ENCODE data around the gene C9orf152.
A peak's percentile ranks its signal among the peaks of the same experiment; 100 is the strongest.

Gene C9orf152

GRCh38 chr9:110192531-110193261 is 15.3 kb downstream of the C9orf152 start:
- Histone ChIP-seq H3K9me3 (ENCODE audit: insufficient read depth, low read depth, low read length) (no peaks in the 10 kb centered on the region), H2AFZ (ENCODE audit: low read length) (peak overlapping the region; percentile 76), H3K4me3 (ENCODE audit: low read length, poor library complexity, severe bottlenecking) (no peak overlapping the region), H3K4me2 (ENCODE audit: low read depth, low read length, poor library complexity, severe bottlenecking) (no peak overlapping the region), H3K27me3 (ENCODE audit: insufficient read depth, low read length, poor library complexity, severe bottlenecking) (no peaks in the 10 kb centered on the region), H3K36me3 (ENCODE audit: insufficient read depth, low read length) (no peaks in the 10 kb centered on the region), H3K9me2 (replicated peaks; ENCODE audit: low read depth, low read length) (no peaks in the 10 kb centered on the region), H3F3A (ENCODE audit: low read depth) (no peaks in the 10 kb centered on the region), H3K79me2 (ENCODE audit: insufficient read depth, low read length) (no peaks in the 10 kb centered on the region), H4K20me1 (ENCODE audit: insufficient read depth, low read length, poor library complexity, severe bottlenecking) (no peaks in the 10 kb centered on the region), H3K4me1 (ENCODE audit: insufficient read depth, low read length, poor library complexity, severe bottlenecking) (no peaks in the 10 kb centered on the region), H3K9ac (ENCODE audit: low read depth, low read length, poor library complexity, severe bottlenecking) (no peak overlapping the region)
- TF ChIP-seq EZH2phosphoT487 (IDR thresholded peaks at IDR 0.05; ENCODE audit: borderline replicate concordance) (no peak), CTCF (conservative IDR thresholded peaks at IDR 0.05; ENCODE audit: low read length) (no peak)

GRCh38 chr9:110191615-110192014 is 16.3 kb downstream of the C9orf152 start:
- H4K20me1 ChIP-seq (ENCODE audit: insufficient read depth, low read length, poor library complexity, severe bottlenecking), result no peaks in the 10 kb centered on the region
- H3K9me3 ChIP-seq (ENCODE audit: insufficient read depth, low read depth, low read length), result no peaks in the 10 kb centered on the region
- no peaks in the 10 kb centered on the region for H3K9me2 ChIP-seq (replicated peaks; ENCODE audit: low read depth, low read length)
- H3K4me2 ChIP-seq (ENCODE audit: low read depth, low read length, poor library complexity, severe bottlenecking), result no peak overlapping the region
- no peaks in the 10 kb centered on the region for H3K27me3 ChIP-seq (ENCODE audit: insufficient read depth, low read length, poor library complexity, severe bottlenecking)
- H2AFZ ChIP-seq (ENCODE audit: low read length), result no peak overlapping the region
- no peak overlapping the region for H3K9ac ChIP-seq (ENCODE audit: low read depth, low read length, poor library complexity, severe bottlenecking)
- no peaks in the 10 kb centered on the region for H3K4me1 ChIP-seq (ENCODE audit: insufficient read depth, low read length, poor library complexity, severe bottlenecking)
- no peaks in the 10 kb centered on the region for H3F3A ChIP-seq (ENCODE audit: low read depth)
- H3K4me3 ChIP-seq (ENCODE audit: low read length, poor library complexity, severe bottlenecking), result no peak overlapping the region
- no peak for TF ChIP-seq CTCF (conservative IDR thresholded peaks at IDR 0.05; ENCODE audit: low read length)
- TF ChIP-seq EZH2phosphoT487 (IDR thresholded peaks at IDR 0.05; ENCODE audit: borderline replicate concordance), result no peak
- H3K36me3 ChIP-seq (ENCODE audit: insufficient read depth, low read length), result no peaks in the 10 kb centered on the region
- no peaks in the 10 kb centered on the region for H3K79me2 ChIP-seq (ENCODE audit: insufficient read depth, low read length)

- no peaks in the 10 kb centered on the region for H3K79me2 ChIP-seq (ENCODE audit: insufficient read depth, low read length)
- no peaks in the 10 kb centered on the region for H3K9me3 ChIP-seq (ENCODE audit: insufficient read depth, low read depth, low read length)
- no peak overlapping the region for H3K9ac ChIP-seq (ENCODE audit: low read depth, low read length, poor library complexity, severe bottlenecking)
- no peak overlapping the region for H3K4me2 ChIP-seq (ENCODE audit: low read depth, low read length, poor library complexity, severe bottlenecking)
- no peak overlapping the region for H3K4me3 ChIP-seq (ENCODE audit: low read length, poor library complexity, severe bottlenecking)
- H3K4me1 ChIP-seq (ENCODE audit: insufficient read depth, low read length, poor library complexity, severe bottlenecking), result no peaks in the 10 kb centered on the region
- no peak for TF ChIP-seq CTCF (conservative IDR thresholded peaks at IDR 0.05; ENCODE audit: low read length)
- TF ChIP-seq EZH2phosphoT487 (IDR thresholded peaks at IDR 0.05; ENCODE audit: borderline replicate concordance), result no peak
- H2AFZ ChIP-seq (ENCODE audit: low read length), result no peak overlapping the region
- H3K9me2 ChIP-seq (replicated peaks; ENCODE audit: low read depth, low read length), result no peaks in the 10 kb centered on the region
- no peaks in the 10 kb centered on the region for H3F3A ChIP-seq (ENCODE audit: low read depth)
- no peaks in the 10 kb centered on the region for H3K36me3 ChIP-seq (ENCODE audit: insufficient read depth, low read length)
- H3K27me3 ChIP-seq (ENCODE audit: insufficient read depth, low read length, poor library complexity, severe bottlenecking), result no peaks in the 10 kb centered on the region
- H4K20me1 ChIP-seq (ENCODE audit: insufficient read depth, low read length, poor library complexity, severe bottlenecking), result no peaks in the 10 kb centered on the region
Measured at GRCh38 chr9:110189559-110190320, 18.2 kb downstream of the C9orf152 start.

All from Loucy (cell line).